CD14-positive monocyte (primary cell): ENCODE measurements around the gene THEMIS. TPM values are rescaled to one million over a fixed set of nuclear protein-coding genes. Genes with fewer than 3 reads are reported as not detected.

Experiments used
- DNase-seq, 3 donors: peaks; one replicate each; pipeline ENCODE4 v3.0.0-alpha.2; 2011 to 2022
- H2AFZ ChIP-seq: 2 replicates; pipeline ENCODE4 v1.6.0; 2012; ENCODE audit warnings: mild to moderate bottlenecking, low read depth, low read length, inconsistent platforms; ENCODE audit not compliant: insufficient read depth, poor library complexity, severe bottlenecking
- H3K27ac ChIP-seq, 2 donors: 1 replicate in 1 of 2; 2 replicates in 1 of 2; pipeline ENCODE4 v1.5.1; 2012 to 2013; ENCODE audit warnings: low read length in 2 of 2, control low read depth in 1 of 2, inconsistent platforms in 1 of 2, low read depth in 1 of 2, mild to moderate bottlenecking in 1 of 2
- H3K27me3 ChIP-seq, 2 donors: one replicate each; pipeline versions ENCODE4 v1.6.0 to v1.6.1; 2011 to 2013; ENCODE audit warnings: low read length in 2 of 2; ENCODE audit not compliant: control insufficient read depth in 2 of 2, insufficient read depth in 2 of 2
- H3K36me3 ChIP-seq, 2 donors: replicated peaks in 1 of 2; 1 replicate in 1 of 2; 2 replicates in 1 of 2; pipeline versions ENCODE4 v1.5.1 to v1.6.1; 2012 to 2013; ENCODE audit warnings: low read length in 2 of 2, control low read depth in 1 of 2, inconsistent platforms in 1 of 2, mild to moderate bottlenecking in 1 of 2; ENCODE audit not compliant: insufficient read depth in 2 of 2, control insufficient read depth in 1 of 2
- H3K4me1 ChIP-seq, 2 donors: 1 replicate in 1 of 2; 2 replicates in 1 of 2; pipeline versions ENCODE4 v1.5.1 to v1.6.1; 2012 to 2013; ENCODE audit warnings: low read length in 2 of 2, control low read depth in 1 of 2, inconsistent platforms in 1 of 2, mild to moderate bottlenecking in 1 of 2, moderate library complexity in 1 of 2; ENCODE audit not compliant: insufficient read depth in 2 of 2, control insufficient read depth in 1 of 2
- H3K4me2 ChIP-seq: replicated peaks from 2 replicates; pipeline ENCODE3; 2012; ENCODE audit warnings: low read length, moderate library complexity, mild to moderate bottlenecking; ENCODE audit not compliant: poor library complexity, severe bottlenecking; ENCODE audit errors: extremely low read depth
- H3K4me3 ChIP-seq, 3 experiments: fragments of 200-600 bp in 1 of 3; sonication (generic) in 1 of 3; replicated peaks in 1 of 3; 1 replicate in 2 of 3; 2 replicates in 1 of 3; pipeline ENCODE4 v1.5.1; 2011 to 2013; ENCODE audit warnings: low read length in 3 of 3, mild to moderate bottlenecking in 3 of 3, control low read depth in 2 of 3, low read depth in 2 of 3, inconsistent platforms in 1 of 3, moderate library complexity in 1 of 3
- H3K79me2 ChIP-seq: 2 replicates; pipeline ENCODE4 v1.6.0; 2012; ENCODE audit warnings: mild to moderate bottlenecking, control low read depth, inconsistent platforms, low read length, moderate library complexity; ENCODE audit not compliant: insufficient read depth
- H3K9ac ChIP-seq: 2 replicates; pipeline ENCODE4 v1.6.0; 2017; ENCODE audit warnings: low read length, mild to moderate bottlenecking; ENCODE audit not compliant: insufficient read depth, poor library complexity, severe bottlenecking
- H3K9me3 ChIP-seq, 2 donors: replicated peaks in 1 of 2; 1 replicate in 1 of 2; 2 replicates in 1 of 2; pipeline versions ENCODE4 v1.5.1 to v1.6.1; 2012 to 2013; ENCODE audit warnings: low read length in 2 of 2, control low read depth in 1 of 2; ENCODE audit not compliant: control insufficient read depth in 1 of 2, insufficient read depth in 1 of 2
- H4K20me1 ChIP-seq: 2 replicates; pipeline ENCODE4 v1.6.0; 2012; ENCODE audit warnings: mild to moderate bottlenecking, low read length, control low read depth, moderate library complexity; ENCODE audit not compliant: insufficient read depth
- H3K27ac Mint-ChIP-seq, 7 donors: one replicate each; pipeline ENCODE4 v1.8.0; 2020; ENCODE audit warnings: mild to moderate bottlenecking in 7 of 7, mixed read lengths in 7 of 7, moderate library complexity in 6 of 7, inconsistent platforms in 2 of 7
- H3K27me3 Mint-ChIP-seq, 3 donors: one replicate each; pipeline ENCODE4 v1.8.0; 2021 to 2022; ENCODE audit warnings: low read depth in 3 of 3, mild to moderate bottlenecking in 3 of 3, mixed read lengths in 3 of 3, moderate library complexity in 3 of 3, inconsistent platforms in 1 of 3
- H3K36me3 Mint-ChIP-seq, 2 donors: one replicate each; pipeline ENCODE4 v1.8.0; 2020; ENCODE audit warnings: mixed read lengths in 2 of 2, inconsistent platforms in 1 of 2, mild to moderate bottlenecking in 1 of 2
- H3K4me1 Mint-ChIP-seq: one replicate; pipeline ENCODE4 v1.8.0; 2020; ENCODE audit warnings: mild to moderate bottlenecking, mixed read lengths
- H3K4me3 Mint-ChIP-seq, 2 donors: one replicate each; pipeline ENCODE4 v1.8.0; 2020; ENCODE audit warnings: mild to moderate bottlenecking in 2 of 2, mixed read lengths in 2 of 2, moderate library complexity in 1 of 2
- H3K9me3 Mint-ChIP-seq, 7 donors: one replicate each; pipeline ENCODE4 v1.8.0; 2020 to 2022; ENCODE audit warnings: mixed read lengths in 7 of 7, mild to moderate bottlenecking in 6 of 7, moderate library complexity in 6 of 7, inconsistent platforms in 2 of 7
- WGBS: methylation state at CpG from one replicate; pipeline ENCODE4 v1.1.5; 2013; ENCODE audit warnings: missing lambda C conversion rate; ENCODE audit not compliant: insufficient coverage; 5-methylcytosine and 5-hydroxymethylcytosine counted together
- intact Hi-C, 2 donors: fragments of 100-400 bp; cut with micrococcal nuclease; formaldehyde crosslinking; loops; one replicate each; pipeline versions ENCODE4 v1.15.0 to v1.15.1; 2023
- polyA plus RNA-seq, 3 donors: library from polyadenylated mRNA; depleted of rRNA in 1 of 3; unstranded in 2 of 3; stranded (reverse) in 1 of 3; fragments of 300-500 nt in 2 of 3; fragments of >200 nt in 1 of 3; fragmentation: Illumina TruSeq in 2 of 3; gene quantifications; 1 replicate in 2 of 3; 2 replicates in 1 of 3; pipeline ENCODE4 v1.2.3, GENCODE V29; 2012 to 2021
- TF ChIP-seq, protein P1 (sequence below): fragments of 200-600 bp; IDR thresholded peaks from one replicate; pipeline ENCODE4 v1.8.0; 2022; ENCODE audit warnings: antibody characterized with exemption, mild to moderate bottlenecking

Gene THEMIS
- polyA plus RNA-seq, 3 donors, result 0.13 to 0.16 TPM; not detected in 1

DNA sequence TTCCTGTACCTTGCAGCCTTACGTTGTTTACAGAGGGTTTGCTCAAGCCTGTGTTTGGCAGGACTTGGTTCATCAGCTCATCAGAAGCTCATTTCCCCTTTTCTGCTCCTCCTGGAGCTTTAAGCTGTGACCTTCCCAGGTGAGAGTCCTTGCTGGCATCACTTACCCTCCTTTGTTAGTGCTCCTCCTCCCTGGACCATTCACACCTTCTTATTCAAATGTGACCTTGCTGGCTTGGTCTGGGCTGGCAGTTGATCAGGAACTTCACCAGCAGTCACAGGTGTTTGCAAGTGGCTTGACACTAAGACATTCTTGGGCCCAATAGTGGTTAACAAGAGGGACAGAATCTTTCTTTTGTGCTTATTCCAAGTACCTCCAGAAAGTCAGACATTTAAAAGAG, 175.0 kb downstream of the THEMIS start:
- Histone ChIP-seq H3K4me3 (no peak overlapping the region), H3K9me3 (no peaks in the 10 kb centered on the region), H2AFZ (no peak overlapping the region), H3K4me2 (no peak overlapping the region), H3K27ac (no peak overlapping the region), H3K4me1 (no peaks in the 10 kb centered on the region), H3K9ac (no peak overlapping the region), H3K27me3 (no peaks in the 10 kb centered on the region), H4K20me1 (no peaks in the 10 kb centered on the region), H3K36me3 (no peaks in the 10 kb centered on the region), H3K79me2 (no peaks in the 10 kb centered on the region)
- Mint-ChIP-seq H3K27me3 (peaks cover 0 to 4% (median 0%) of the 10 kb centered on the region in 3 donors), H3K36me3 (no peaks in the 10 kb centered on the region), H3K4me3 (no peak overlapping the region), H3K4me1 (no peaks in the 10 kb centered on the region), H3K27ac (no peak overlapping the region), H3K9me3 (no peaks in the 10 kb centered on the region)
- 78% methylated on average over 1 of the region's 1 CpG for WGBS
- intact Hi-C loops, result no loop called here
- TF ChIP-seq, protein P1, sequence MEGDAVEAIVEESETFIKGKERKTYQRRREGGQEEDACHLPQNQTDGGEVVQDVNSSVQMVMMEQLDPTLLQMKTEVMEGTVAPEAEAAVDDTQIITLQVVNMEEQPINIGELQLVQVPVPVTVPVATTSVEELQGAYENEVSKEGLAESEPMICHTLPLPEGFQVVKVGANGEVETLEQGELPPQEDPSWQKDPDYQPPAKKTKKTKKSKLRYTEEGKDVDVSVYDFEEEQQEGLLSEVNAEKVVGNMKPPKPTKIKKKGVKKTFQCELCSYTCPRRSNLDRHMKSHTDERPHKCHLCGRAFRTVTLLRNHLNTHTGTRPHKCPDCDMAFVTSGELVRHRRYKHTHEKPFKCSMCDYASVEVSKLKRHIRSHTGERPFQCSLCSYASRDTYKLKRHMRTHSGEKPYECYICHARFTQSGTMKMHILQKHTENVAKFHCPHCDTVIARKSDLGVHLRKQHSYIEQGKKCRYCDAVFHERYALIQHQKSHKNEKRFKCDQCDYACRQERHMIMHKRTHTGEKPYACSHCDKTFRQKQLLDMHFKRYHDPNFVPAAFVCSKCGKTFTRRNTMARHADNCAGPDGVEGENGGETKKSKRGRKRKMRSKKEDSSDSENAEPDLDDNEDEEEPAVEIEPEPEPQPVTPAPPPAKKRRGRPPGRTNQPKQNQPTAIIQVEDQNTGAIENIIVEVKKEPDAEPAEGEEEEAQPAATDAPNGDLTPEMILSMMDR, result no peak
- no peak for DNase-seq

DNA sequence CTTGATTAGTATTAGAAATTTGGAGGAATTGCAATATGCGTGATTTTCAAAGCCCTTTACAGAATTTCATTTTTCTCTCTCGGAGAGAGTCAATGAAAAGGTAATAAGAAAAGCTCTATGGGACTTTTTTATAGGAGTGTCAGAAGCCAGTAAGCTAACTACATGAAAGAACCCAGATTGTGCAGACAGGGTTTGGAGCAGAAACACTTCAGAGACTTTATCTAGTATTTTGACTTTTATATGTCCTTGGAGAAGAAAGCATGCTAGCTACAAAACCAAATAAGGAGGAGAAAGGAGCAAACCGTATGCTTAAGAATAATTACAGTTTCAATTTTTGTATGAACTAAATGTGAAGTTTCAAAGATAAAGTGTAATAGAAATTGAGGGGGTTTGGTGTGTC, 182.2 kb downstream of the THEMIS start:
- H3K4me3 Mint-ChIP-seq, result no peak overlapping the region
- Histone ChIP-seq H2AFZ (no peak overlapping the region), H3K9ac (no peak overlapping the region), H3K4me1 (no peaks in the 10 kb centered on the region), H3K79me2 (no peaks in the 10 kb centered on the region), H4K20me1 (no peaks in the 10 kb centered on the region), H3K4me2 (no peak overlapping the region), H3K27ac (no peak overlapping the region), H3K9me3 (no peaks in the 10 kb centered on the region), H3K27me3 (no peaks in the 10 kb centered on the region), H3K4me3 (no peak overlapping the region), H3K36me3 (no peaks in the 10 kb centered on the region)
- intact Hi-C loops, result no loop called here
- H3K36me3 Mint-ChIP-seq, result no peaks in the 10 kb centered on the region
- no peaks in the 10 kb centered on the region for H3K9me3 Mint-ChIP-seq
- no peak for DNase-seq
- H3K4me1 Mint-ChIP-seq, result no peaks in the 10 kb centered on the region
- no CpG with 5 or more reads among the region's 3 CpGs for WGBS
- no peaks in the 10 kb centered on the region for H3K27me3 Mint-ChIP-seq
- TF ChIP-seq, protein P1, result no peak
- no peak overlapping the region for H3K27ac Mint-ChIP-seq
